ENCODE results near the gene SDCBP2.

Gene SDCBP2, protein sequence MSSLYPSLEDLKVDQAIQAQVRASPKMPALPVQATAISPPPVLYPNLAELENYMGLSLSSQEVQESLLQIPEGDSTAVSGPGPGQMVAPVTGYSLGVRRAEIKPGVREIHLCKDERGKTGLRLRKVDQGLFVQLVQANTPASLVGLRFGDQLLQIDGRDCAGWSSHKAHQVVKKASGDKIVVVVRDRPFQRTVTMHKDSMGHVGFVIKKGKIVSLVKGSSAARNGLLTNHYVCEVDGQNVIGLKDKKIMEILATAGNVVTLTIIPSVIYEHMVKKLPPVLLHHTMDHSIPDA

DNA sequence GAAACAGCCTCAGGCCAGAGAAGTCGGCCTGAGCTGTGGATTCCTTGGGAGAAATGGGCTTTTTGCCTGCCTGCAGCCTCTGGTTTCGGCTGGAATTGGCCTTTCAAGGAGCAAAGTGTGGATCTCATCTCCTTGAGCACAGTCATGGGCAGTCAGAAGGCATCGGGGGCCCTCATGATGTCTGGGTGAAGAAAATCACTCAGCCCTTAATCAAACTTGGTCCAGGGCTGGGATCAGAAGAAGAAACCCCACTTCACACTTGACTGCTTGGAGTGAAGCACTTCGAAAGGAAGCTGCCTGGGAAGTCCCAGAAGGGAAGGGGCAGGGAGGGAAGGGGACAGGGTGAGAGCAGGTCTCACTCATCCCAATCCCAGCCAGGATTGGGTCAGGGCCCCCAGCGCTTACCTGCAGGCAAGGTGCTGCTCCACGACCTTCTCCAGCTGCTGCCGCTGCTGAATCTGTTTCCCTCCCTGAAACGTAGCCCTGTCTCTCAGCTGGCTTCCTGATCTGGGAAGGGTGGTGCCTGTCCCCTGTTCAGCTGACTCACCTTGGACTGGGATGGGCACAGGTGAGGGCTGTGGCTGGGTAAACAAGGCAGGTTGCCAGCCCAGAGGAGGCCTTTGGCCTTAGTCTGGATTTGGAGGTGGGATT lies at the start of gene SDCBP2:
Gene SDCBP2 (minus strand): TSS at position 460 of the 651 bp plus-strand sequence. CDS start 8,723 bp downstream, outside the sequence.
- no peak for TF ChIP-seq ZNF274 (IDR thresholded peaks at IDR 0.05; ENCODE audit: low read depth, low read length)
- no peak within 1 kb of the TSS for H3K4me3 ChIP-seq (ENCODE audit: low read length)

DNA sequence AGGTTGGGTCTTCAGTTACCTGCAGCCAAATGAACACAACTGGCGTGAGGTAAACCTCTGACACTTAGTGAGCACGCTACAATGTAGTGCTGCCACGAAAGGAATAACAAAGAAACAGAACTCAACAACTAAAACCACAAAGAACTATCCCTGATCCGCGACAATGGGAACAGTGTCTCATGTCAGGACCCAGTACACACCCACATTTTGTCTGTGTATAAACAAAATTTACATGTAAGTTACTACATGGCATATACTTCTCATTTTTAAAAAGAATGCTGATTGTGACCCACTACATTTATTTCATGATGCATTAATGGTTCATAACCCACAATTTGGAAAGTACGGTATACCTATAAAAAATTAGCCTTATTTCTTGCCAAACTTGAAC lies 49.8 kb upstream of the SDCBP2 start:
- TF ChIP-seq ZNF274 (IDR thresholded peaks at IDR 0.05; ENCODE audit: low read depth, low read length): no peak
- H3K4me3 ChIP-seq (ENCODE audit: low read length): no peak overlapping the region

DNA sequence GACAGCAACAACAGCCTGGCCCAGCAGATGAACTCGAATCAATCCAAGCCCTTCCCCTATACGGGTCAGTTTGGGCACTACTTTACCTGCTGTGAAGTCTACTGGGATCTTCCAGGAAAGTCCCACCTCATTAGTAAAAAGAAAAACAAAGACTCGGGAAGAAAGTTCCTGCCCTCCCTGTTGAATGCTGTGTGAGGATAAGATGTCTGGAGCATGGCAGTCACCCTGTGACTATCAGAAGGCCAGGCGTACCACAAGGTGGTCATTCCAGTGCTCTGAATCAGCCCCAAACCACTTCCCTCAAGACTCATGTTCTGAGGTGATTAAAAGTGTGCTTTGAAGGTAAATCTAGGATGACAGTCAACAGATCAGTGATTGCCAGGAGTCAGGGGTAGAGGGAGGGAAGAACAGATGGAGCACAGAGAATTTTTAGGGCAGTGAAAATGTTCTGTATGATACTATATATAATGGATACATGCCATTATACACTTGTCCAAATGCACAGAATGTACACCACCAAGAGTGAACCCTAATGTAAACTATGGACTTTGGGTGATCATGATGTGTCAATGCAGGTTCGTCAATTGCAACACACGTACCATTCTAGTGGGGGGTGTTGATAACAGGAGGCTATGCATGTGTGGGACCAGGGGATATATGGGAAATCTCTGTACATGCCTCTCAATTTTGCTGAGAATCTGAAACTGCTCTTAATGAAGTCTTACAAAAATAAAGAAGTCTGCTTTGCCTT lies 49.2 kb upstream of the SDCBP2 start:
- no peak for TF ChIP-seq ZNF274 (IDR thresholded peaks at IDR 0.05; ENCODE audit: low read depth, low read length)
- H3K4me3 ChIP-seq (ENCODE audit: low read length): no peak overlapping the region

DNA sequence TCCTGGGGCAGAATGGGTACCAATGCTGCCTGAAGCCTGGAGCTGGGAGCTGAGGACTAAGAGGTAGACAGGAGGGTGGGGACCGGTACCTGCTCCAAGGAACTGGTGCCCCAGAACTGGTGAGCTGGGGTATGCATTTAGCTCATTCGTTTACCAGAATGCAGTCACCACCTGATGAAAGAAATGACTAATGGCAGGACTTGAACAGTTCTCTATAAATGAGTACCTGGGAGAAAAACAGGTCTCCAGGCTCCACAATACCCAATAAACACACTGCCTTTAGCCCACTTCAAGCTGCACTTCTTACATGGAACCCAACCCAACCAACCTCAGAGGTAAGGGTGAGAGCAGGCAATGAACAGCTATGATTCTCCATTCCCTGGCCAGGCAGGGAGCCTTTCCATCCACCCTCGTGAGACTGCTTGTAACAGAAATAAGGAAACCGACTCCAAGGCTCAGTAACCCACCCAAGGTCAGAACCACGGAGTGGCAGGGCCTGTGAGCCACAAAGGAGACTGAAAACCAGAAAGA lies 48.5 kb upstream of the SDCBP2 start:
- H3K4me3 ChIP-seq (ENCODE audit: low read length): no peak overlapping the region
- no peak for TF ChIP-seq ZNF274 (IDR thresholded peaks at IDR 0.05; ENCODE audit: low read depth, low read length)

DNA sequence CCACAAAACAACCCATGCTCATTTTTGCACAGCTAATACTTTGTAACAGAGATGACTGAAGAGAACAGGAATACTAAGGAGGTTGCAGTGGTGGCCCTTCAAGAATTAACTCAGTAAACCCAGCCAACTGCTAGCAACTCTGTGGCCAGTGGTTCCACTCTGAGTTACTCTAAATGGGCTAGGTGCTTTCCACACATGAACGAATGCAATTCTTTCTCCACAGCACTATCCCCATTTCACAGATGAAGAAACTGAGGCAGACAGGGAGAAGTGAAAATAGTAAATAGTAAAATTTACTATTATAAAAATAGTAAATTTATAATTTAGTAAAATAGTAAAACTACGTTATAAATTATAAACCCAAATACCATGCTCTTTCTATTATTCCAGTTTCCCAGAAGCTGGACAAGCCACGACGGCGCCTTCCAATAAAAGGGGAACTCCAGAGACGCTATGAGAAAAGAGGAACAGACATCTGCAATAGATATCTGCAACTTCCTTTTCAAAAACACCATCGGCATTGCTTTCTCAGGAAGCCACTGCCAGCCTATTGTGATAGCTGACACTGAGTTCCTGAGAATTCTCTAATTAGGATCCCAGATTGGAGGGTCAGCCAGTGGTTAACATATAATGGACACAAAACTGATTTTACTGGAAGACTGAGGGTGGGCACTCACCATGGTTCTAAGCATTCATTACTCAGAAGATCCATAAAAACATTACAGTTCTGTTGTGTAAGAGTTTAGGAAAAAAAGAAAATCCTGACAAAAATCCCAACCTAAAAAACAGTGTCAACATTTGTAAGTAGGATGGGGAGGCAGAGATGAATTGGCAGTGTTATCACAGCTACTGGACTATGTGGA lies 47.7 kb upstream of the SDCBP2 start:
- no peak for TF ChIP-seq ZNF274 (IDR thresholded peaks at IDR 0.05; ENCODE audit: low read depth, low read length)
- no peak overlapping the region for H3K4me3 ChIP-seq (ENCODE audit: low read length)

DNA sequence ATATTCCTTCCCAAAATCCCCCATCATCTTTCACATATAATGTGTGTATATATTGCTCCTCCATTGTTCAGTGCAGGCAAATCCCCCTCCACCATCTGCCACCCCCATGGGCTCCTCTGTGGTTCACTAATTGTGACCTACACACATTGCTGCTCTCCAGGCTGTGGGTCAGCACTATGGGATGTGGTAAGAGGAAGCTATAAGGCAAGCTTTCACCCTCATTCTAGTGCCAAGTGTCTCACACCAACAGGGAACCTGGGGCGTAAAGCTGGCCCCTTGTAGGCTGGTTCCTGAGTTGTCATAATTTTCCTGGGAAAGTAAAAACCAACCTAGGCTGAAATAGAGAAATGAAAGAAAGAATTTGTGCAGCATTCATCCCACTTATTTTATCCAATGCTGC lies 47.1 kb upstream of the SDCBP2 start:
- H3K4me3 ChIP-seq (ENCODE audit: low read length): no peak overlapping the region
- TF ChIP-seq ZNF274 (IDR thresholded peaks at IDR 0.05; ENCODE audit: low read depth, low read length): no peak

DNA sequence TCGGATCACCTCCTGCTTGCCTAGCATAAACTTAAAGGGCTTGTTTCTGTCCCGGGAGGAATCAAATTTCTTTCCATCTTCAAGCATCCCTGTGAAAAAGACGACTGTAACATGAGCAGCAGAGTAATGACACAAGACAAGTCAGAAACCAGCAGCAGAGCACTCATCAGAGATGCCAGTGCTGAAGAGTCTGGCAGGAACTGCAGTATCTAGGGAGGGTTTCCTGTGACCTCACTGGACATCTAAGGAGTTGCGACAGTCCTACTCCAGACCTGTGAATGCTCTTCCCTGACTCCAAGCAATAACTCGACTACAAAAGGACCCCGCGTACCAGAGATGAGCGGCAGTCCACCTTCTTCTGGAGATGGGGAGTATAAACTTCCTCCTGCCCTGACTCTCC lies 46.6 kb upstream of the SDCBP2 start:
- no peak for TF ChIP-seq ZNF274 (IDR thresholded peaks at IDR 0.05; ENCODE audit: low read depth, low read length)
- H3K4me3 ChIP-seq (ENCODE audit: low read length): no peak overlapping the region

DNA sequence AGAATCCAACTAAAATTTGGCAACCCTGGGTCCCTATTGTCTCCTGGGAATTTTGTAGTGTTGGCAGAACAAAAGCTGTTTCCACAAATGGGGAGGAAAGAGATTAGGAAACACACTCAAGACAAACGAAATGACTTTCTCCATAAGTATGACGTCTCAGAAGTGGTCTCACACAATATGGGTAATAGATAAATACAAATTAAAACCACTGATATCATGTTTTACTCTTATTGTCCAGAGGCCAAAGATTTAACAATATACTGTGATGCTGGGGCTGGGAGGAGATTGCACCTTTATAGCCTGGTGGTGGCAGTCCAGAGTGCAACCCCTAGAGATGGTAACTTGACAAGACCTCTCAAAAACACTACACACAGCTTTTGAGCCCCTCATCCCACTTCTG lies 45.3 kb upstream of the SDCBP2 start:
- no peak for TF ChIP-seq ZNF274 (IDR thresholded peaks at IDR 0.05; ENCODE audit: low read depth, low read length)
- H3K4me3 ChIP-seq (ENCODE audit: low read length): no peak overlapping the region

DNA sequence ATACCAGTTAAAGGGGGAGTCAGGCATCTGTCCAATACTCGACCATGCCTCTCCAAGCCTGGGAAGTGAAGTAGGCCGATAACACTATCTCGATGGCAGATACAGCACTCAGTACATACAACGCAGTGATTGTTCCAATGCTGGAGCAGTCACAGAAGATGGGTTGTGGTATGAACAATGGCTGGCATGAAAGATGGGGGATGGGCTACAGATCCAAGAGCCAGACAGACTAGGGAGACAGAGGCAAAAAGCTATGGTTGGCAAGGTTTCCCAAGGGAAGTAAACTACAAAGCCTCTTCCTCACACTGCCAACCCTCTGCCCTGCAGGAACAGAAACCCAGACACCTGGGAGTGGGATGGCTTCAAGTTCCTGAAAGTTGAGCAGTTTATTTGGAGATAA lies 44.7 kb upstream of the SDCBP2 start:
- TF ChIP-seq ZNF274 (IDR thresholded peaks at IDR 0.05; ENCODE audit: low read depth, low read length): no peak
- no peak overlapping the region for H3K4me3 ChIP-seq (ENCODE audit: low read length)

DNA sequence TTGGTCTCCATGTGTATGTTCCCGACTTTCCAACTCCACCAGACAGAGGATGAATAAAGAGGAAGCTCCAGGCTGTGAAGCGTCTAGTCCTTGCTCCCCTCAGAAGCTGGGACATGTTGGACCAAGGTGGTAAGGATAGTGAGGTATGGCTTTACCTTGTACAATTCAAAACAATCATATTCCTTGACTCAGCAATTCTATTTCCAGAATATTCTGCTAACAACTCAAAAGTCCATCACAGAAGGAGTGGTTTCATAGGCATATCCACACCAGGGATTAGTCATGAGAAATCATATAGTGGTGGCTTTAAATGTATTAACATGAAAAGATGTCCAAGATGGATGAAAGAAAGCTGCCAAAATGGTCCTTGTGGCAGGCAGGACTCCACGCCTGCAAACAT lies 44.1 kb upstream of the SDCBP2 start:
- TF ChIP-seq ZNF274 (IDR thresholded peaks at IDR 0.05; ENCODE audit: low read depth, low read length): no peak
- no peak overlapping the region for H3K4me3 ChIP-seq (ENCODE audit: low read length)

DNA sequence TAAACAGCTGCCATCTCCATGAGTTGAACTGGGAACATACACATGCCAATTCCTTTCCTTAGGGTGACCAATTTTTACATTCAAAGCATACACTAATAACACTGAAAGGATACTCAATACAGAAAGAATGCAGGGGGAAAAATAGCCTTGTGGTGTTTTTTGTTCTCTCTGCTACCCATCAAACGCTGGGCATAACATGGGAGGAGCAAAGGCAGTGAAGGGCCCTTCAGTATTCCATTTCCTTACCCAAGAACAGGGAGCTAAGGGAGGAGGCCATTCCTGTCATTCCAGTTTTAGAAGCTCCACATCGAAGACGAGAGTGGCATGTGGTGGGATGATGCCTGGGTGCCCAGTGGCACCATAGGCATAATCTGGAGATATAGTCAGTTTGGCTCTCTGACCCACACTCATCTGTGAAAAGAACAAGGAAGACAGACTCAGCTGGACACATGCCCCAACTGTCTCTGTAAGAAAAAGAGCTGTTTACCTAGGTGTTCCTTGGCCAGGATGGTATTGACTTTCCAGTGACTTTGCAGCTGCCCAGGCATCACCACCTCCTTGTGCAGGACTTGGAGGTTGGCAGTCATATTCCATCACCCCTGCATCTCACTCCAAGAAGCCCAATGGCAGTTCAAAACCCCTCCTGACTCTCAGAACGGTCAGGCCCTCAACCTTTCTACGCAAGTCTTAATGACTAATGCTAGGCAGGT lies 43.0 kb upstream of the SDCBP2 start:
- no peak overlapping the region for H3K4me3 ChIP-seq (ENCODE audit: low read length)
- TF ChIP-seq ZNF274 (IDR thresholded peaks at IDR 0.05; ENCODE audit: low read depth, low read length): no peak

DNA sequence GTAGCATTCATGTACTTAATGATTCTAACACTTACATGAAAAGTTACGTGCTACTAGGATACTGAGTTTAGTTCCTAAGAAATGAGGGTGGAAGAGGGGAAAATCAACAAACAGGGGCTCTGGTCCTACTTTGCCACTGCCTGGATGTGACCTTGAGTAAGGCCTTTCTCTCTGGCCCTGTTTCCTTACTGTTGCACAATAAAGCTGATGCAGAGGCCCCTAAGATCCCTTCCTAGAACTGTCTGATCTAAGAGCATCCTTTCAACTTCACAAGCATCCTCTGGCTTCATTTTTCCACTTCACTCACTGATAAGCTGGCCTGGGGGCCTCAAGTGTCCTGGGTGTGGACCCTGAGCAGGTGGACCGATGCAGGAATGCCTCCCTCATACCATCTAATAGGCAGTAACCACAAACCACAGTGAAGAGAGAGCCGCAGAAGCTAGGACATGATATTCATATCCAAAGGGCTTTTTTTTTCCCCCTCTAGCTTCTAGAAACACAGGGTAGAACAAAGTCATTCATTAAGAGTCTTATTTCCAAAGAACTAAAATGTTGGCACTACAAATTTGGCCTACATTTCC lies 42.4 kb upstream of the SDCBP2 start:
- TF ChIP-seq ZNF274 (IDR thresholded peaks at IDR 0.05; ENCODE audit: low read depth, low read length): no peak
- no peak overlapping the region for H3K4me3 ChIP-seq (ENCODE audit: low read length)

DNA sequence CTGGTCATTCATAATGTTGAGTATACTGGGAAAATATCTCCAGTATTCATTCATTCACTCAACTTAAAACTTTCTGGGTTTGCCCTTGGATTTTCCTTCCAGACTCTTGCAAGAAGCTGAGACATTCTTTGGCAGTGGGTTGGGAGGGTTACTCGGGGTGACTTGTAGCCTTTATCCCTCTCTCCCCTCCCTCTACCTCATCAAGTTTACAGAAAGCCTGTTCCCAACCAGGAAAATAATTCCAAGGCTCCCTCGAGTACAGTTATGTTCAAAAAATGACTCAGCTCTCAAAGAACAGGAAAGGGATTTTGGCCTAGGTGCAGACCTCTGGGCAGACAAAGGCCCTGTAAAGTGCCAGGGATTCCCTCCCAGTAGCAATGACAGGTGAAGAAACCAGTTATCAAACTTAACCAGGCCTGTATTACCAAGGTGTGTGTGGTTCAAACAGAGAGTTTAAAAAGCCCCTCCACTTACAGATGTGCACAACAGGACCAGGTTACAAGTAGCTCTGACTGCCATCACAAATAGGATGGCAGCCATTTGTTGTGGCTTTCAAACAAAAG lies 41.7 kb upstream of the SDCBP2 start:
- H3K4me3 ChIP-seq (ENCODE audit: low read length): no peak overlapping the region
- TF ChIP-seq ZNF274 (IDR thresholded peaks at IDR 0.05; ENCODE audit: low read depth, low read length): no peak
